Measurements from ENCODE around the gene VEGFA.
A peak's percentile ranks its signal among the peaks of the same experiment; 100 is the strongest.
"Not testable (repeated sequence)": the region's sequence is repeated elsewhere in the genome, so short reads cannot be mapped to it uniquely, and the experiment has no call there.

The VEGFA gene

DNA sequence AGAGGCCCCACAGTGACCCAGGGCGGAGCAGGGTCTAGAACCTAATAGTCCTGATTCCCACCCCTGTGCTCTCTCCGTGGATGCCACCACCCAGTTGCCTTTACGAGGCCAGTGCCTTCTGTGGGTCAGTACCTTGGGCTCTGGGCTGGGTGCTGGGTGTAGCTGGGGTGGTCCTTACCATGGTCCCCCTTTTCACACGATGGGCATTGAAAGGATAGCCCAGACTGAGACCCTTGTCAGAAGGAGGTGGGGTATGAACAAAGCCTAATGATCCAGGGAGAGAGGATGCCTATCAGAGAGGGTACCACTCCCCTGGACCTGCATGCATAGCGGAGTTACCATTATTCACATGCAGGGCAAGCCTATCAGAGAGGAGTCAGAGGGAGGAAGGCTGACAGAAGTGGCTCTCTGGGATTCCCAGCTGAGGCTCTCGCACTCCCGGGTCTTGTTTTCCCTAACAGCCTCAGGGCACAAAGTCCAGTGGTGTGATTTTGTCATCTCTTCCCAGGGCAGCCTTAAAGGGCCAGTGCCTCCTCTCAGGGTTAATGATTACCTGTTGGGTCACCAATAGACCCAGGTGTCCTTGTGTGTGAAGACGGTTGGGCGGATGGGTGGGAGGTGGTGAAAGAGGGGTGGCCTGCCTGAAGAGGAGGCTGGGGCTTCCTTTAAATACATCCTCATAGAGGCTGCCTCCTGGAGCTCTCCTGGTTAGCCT lies 36.2 kb downstream of the VEGFA start:
- no peak for DNase-seq

DNA sequence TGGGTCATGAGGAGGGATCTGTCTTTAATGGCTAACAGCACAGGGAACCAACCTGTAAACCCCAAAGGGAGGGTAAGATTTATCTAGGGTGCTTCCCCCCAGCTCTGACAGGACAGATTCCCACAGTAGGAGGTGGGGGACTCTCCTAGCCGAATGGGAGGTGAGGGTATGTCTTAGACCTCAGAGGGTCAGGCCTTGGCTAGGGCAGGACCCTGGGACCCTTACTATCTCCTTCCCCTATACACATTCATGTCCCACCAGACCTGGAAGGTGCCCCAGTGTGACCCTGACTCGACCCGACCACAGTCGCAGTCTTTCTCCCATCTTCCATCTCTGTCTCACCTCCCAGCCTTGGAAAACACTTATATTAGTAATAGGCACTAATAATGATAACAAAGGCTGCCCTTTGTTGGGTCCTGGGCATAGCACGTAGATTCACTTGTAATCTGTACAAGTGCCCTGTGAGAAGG lies 36.8 kb downstream of the VEGFA start:
- no peak for DNase-seq

DNA sequence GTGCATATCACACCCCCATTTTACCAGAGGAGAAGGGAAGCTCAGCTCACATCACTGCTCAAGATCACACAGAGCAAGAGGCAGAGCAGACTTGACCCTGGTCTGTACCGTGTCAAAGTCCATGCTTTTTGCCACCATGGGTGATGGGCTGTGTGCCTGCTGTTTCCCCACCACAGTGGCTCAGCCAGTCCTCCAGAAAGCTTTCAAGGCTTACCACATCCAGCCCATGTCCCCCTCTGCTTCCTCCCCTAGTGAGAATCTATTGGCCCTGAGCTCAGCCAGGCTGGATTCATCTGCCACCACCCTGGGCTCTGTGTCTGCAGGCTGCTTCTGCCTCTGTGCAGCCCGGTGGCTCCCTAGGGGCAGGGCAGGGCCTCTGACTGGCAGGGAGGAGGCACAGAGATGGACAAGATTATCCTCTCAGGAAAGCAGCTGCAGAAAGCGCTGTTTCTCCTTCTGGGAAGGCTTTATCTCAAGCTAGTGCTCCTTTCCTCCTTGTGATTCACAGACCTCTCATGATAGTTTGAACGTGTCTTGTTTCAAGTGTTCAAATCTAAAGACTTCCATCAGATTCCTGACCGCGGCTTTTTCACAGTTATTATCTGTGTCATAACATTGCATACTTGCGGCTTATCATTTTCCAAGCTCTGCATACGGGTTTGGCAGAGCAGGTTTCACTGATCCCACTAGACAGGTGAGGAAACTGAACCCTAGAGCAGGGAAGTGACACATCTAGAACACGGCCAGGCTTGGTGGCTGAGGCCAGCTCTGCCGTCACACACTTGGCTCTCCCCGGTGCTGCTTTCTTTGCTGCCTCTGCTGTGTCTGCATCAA lies 37.4 kb downstream of the VEGFA start:
- DNase-seq, result no peak

DNA sequence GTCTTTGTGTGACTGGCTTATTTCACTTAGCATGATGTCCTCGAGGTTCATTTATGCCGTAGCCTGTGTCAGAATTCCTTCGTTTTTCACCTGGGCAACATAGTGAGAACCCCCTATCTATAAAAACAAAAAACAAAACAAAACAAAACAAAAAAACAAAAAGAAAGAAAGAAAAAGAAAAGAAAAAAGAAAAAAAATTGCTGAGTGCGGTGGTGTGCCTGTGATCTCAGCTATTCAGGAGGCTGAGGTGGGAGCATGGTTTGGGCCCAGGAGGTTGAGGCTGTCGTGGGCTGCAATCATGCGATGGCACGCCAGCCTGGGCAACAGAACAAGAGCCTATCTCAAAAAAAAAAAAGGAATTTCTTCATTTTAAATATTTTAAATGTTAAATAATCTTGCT lies 38.4 kb downstream of the VEGFA start:
- DNase-seq, result no peak

DNA sequence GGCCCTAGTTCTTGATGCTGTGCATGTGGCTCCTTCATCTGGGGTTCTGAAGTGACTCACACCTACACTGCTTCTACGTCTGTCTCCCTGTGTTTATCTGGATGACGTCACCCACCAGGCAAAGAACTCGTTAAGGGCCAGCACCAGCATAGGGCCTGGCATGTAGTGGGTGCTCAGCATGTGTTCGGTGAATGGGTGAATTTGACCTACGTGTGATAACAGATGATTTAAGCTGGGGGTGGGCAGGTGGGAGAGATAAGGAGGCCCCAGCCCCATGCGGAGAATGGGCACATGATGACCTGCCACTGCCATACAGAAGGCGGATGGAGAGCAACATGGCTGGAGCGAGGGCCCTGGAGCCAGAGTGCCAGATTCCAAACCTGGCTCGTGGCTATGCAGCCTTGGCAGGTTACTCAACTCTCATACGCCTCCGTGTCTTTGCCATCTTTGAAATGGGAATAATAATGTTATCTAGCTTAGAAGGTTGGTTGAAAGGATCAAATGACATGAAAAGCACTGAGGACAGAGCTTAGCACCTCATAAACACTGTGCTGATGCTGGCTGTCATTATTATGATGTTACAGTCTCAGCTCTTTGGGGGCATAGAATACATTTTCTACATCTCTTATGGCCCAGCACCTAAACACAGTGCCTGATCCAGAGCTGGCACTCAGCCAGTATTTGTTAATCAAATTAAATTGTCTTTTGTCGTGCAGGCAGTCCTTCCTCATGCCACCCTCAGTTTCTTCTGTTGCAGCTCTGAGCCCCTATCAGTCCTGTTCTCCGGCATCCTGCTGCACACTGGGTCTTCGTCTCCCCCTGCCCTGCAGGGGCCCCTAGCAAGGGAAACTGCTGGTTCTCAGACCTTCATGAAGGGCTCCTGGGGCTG lies 39.6 kb downstream of the VEGFA start:
- DNase-seq, result peak; percentile 45 to 72

DNA sequence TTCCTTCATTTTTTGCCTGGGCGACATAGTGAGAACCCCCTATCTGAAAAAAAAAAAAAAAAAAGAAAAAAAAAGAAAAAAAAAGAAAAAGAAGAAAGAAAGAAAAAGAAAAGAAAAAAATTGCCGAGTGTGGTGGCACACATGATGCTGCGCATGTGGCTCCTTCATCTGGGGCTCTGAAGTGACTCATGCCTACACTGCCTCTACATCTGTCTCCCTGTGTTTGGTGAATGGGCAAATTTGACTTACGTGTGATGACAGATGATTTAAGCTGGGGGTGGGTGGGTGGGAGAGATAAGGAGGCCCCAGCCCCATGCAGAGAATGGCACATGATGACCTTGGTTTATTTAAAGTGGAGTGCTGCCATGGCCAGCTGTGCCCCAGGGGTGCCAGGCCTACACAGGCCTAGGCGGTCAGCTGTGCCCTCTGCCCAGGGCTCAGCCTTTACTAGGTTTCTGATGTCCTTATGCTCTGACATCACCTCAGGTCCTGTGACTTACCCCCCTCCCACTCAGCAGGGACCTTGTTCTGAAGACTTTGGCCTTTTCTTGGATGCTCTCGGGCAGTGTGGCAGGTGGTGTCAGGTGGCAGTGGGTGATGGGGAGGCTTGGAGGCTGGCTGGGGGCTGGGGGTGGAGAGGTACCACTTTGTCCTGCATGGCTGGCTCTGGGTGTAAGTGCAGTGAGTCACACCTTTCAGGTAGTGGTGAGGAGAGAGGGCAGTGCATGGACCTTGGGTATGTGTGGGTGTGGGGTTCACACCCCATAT lies 41.1 kb downstream of the VEGFA start:
- no peak for DNase-seq

DNA sequence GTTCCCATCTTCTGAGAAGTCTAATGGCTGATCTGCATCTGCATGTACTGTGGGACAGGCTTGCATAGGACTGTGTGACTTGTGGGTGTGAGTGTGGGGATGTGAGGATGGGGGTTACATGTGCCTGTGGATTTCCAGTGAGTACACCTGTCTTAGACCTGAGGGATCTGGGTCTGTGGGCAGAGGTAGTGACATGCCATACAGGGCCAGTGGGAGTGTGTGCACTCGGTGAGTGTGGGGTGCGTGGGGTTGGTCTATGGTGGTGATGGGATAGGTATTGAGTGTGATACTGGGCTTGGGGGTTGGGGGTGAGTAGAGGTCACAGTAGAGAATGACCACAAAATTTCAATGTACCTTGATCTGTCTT lies 41.7 kb downstream of the VEGFA start:
- no peak for DNase-seq

DNA sequence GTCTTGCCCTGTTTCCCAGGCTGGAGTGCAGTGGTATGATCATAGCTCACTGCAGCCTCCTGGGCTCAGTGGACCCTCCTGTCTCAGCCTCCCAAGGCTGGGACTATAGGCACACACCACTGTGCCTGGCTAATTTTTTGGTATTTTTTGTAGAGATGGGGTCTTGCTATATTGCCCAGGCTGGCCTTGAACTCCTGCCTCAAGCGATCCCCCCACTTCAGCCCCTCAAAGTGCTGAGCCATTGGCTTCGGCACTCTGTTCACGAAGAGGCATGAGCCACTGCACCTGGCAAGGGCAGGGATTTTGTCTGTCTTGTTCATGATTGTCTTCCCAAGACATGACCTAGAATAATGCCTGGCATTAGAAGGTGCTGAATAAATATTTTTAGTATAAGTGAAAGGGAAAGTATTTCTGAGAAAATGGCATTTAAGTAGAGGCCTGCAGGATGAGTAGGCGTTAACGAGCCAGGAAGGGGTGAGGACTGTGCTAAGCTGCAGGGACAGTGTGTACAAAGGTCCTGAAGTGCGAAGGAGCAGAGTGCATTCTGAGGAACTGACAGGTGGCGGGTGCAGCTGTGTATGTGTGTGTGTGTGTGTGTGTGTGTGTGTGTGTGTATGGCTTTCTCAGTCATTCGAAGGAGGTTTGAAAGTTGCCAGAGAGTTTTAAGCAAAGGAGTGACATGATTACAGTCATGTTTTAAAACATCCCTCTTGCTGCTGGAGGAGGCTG lies 43.0 kb downstream of the VEGFA start:
- no peak for DNase-seq

DNA sequence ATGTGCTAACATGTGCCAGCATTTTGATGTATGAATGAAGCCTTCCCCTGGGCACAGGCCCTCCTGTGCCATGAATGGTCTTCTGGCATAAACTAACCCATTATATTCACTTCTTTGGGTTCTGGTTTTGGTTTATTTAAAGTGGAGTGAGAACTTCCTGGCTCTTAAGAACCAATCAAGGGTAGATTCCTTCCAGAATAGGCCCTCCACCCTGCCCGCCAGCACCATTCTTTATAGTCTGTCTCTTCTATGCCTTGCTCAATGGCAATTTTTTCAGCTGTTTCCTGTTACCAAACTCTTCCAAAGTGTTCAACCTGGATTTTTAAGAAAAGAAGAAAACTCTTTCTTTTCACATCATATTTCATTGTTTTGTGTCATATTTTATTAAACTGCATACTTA lies 44.1 kb downstream of the VEGFA start:
- DNase-seq, result no peak

DNA sequence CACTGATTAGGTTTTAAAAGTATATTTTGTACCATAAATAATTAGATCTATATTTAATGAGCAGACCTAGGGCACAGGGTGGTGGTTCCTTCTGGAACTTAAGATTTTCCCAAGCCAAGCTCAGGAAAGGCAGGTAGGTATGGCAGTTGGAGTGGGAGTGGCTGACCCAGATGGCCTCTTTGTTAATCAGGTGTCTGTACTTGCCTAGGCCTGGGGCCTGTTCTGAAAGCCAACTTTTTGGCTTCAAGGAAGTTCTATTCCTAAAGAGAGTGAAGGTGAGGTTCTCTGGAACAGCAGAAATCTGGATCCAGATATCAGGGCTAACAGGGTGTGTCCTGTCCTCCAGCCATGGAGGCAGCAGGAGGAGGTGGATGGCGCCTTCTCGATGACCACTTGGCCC lies 44.9 kb downstream of the VEGFA start:
- DNase-seq, result no peak

DNA sequence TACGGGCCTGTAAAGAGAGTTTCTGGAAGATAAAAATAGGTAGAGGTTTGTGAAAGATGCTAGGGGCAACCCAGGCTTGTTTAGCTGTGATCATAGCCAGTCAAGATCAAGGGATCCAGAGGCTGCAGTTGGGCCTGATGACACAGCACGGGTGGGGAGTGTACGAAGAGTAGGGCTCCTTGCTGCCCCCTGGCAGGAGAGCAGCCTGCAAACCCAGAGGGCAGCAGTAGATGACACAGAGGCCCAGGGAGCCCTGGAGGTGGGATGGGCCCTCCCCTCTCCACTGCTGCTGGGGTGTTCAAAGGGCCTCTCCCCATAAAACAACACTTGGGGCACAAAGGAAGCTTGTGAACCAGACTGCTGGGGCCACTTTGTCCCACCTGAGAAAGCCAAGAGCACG lies 47.2 kb downstream of the VEGFA start:
- no peak for DNase-seq

DNA sequence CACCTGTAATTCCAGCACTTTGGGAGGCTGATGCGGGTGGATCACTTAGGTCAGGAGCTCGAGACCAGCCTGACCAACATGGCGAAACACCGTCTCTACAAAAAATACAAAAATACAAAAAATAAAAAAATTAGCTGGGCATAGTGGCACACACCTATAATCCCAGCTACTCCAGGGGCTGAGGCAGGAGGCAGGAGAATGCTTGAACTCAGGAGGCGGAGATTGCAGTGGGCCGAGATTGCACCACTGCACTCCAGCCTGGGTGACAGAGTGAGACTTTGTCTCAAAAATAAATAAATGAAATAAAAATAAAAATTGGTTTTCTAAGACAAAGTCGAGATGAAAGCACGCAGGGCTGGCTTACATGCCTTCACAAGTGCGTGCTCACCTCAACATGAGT lies 49.0 kb downstream of the VEGFA start:
- not testable (repeated sequence) for DNase-seq

DNA sequence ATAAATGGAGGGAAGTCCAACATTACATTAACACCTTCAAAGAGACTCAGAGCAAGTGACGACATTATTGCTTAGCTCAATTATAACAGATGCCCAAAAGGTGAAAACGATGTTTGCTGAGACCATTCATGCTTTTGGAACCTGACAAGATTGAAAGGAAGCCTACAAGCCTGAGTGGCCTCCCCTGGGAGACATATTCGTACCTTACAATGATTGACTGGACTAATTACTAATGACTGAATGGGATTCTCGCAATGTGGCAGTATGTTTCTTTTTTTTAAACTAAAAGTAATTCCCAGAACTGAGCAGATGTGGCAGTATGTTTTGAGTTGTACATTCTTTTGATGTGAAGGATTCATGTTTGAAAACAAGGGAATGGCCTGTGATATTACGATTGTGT lies 49.9 kb downstream of the VEGFA start:
- no peak for DNase-seq

DNA sequence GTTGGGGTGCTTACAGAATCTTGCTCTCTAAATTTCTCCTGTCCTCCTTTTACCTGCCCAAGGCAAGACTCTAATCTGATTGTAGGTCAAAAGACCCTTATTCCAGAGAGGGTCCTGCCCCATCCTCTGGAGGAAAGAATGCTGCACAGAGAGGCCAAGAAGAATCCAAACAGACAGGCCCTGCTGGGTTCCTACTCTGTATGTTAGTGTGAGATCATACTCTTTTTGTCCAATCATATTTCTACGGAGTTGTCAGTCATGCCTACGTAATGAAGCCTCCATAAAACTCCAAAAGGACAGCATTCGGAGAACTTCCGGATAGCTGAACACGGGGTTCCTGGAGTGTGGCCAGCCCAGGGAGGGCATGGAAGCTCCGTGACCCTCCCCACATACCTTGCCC lies 50.5 kb downstream of the VEGFA start:
- DNase-seq, result no peak

DNA sequence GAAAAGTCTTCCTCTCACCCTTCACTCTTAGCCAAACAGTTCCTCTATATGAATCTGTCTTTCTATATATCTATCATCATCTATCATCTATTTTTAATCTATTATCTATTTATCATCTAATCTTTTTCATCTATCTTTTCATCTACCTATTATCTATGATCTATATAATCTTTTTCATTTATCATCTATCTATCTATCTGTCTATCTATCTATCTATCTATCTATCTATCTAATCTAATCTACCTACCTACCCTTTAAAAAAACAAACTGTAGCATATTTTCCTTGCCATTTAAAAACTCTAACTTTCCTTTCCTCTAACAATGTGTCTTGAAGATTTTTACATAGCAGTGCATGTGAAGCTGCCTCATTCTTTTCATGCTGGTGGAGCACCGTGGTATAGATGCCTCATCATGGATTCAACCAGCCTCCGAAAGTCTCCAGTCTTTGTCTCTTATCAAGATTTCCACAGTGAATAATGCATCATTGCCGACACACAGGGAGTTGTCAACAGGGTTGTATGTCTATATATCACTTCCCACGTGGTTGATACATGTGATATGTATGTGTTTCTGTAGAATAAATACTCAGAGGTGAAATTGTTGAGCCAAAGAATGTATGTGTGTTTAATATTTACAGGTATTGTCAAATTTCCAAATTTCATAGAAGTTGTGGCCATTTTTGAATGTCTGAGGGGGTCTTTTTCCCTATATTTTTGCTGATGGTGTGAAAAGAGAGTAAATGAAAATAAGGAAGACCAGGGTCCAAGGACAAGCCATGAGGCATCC lies 51.3 kb downstream of the VEGFA start:
- no peak for DNase-seq

DNA sequence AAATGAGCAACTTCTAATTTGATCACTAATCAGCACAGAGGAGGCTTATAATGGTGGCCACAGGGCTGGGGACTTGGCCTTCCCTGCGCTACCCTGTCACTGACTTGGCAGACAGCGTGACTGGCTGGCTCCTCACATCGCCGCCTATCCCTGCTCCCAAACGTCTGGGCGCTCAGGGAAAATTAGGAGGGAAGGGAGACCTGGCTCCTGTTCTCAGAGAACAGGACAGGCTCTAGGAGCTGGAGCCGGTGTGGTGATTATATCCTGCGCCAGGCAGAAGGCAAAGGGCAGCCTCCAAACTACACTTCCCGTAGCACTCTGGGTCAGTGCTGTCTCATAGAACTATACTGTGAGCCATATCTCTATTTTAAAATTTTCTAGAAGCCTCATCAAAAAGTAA lies 53.4 kb downstream of the VEGFA start:
- no peak for DNase-seq

DNA sequence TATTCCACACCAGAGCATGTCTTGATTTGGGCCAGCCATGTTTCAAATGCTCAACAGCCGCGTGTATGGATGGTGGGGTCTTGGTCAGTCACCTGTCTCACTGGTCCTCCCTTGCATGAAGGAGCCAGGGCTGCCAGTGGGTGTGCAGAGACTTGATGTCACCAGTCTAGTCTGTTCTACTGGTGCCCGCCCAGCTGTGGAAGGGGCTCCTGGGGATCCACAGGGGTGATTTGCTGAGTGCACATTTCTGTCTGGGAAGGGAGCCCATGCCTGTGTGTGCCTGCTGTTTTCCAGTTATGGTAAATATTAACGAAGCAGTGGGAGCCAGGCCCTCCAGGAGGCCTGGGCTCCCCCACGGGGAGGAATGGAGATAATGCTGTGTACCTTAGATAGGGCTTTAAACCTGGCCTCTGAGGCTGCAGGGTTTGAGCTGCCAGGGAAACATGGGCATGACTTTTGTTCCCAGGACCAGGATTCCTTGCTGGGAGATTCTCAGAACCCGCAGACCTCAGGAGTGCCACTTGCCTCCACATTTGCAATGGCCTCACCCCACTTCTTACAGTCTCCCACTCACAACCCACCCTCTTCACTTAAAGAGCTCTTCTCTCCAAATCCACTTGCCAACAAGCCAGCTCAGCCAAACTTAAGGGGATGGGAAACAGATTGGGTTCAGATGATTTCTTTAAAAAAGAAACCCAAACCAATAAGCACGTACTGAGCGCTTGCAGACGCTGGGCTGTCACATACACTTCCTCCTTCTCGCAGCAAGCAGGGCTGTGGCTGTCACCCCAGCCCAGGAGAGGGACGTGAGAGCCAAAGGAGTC lies 54.1 kb downstream of the VEGFA start:
- DNase-seq, result no peak

DNA sequence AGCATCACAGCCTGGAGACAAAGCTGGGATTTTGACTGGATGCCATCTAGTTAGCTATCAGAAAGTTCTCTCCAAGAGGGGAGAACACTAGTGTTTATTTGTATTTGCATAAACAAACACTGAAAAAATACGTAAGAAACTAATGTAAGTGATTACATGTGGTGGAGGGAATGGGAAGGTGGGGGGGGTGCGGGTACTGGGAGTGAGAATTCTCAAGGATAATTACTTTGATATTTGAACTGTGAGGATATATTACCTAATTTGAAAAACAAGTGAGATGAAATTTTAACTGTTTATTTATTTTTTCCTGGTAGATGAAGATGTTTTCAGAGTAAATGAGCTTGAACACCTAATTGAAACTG lies 54.7 kb downstream of the VEGFA start:
- no peak for DNase-seq

DNA sequence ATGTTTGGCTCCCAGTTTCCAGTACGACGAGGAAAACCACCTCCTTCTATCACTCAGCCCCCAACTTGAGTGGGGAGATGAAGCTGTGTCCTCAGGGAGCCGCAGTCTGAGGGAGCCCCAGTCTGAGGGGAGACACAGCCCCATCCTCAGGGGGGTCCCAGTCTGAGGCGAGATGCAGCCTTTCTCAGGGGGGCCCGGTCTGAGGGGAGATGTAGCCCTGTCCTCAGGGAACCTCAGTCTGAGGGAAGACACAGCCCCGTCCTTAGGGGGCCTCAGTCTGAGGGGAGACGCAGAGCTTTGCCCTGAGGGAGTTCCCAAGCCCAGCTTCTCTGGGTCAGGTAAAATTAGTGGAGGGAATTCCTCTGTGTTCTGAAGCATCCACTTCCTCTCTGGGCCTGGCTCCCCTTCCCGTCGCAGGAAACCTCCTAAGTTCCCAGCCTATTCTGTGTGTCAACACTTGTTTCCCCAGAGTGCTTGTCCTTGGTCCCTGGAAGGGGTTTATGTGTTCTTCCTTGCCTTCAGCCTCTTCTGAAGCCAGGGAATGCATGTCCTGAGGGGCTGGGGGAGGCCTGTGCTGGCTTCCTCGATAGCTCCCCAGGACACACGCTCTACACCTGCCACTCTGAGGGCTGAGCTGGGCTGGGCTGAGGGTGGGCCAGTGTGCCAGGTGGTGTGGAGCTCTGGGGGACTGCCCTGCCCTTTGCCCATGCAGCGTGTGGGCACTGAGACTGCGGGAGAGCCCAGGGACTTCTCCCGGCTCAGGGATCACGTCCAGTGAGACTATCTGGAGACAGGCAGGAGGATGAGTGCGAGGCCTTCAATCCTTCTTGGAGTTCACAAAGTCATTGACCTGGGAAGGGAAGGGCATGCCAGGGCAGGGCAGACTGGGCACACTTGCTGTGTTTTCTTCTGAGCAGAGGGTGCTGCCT lies 55.4 kb downstream of the VEGFA start:
- no peak for DNase-seq
